RWPE1 (cell line): ENCODE results near the gene TYMS.

Source experiments
- CTCF ChIA-PET: fragments of 350-600 bp; sonication (Branson Sonifier 250); formaldehyde crosslinking; extraction: SDS; loops from one replicate; lab custom pipeline; 2021; lab: Yijun Ruan, JAX
- POLR2A ChIA-PET: fragments of 400-600 bp; formaldehyde crosslinking; extraction: SDS; loops from one replicate; lab custom pipeline; 2020; ENCODE audit warnings: antibody characterized with exemption; ENCODE audit not compliant: low non-redundant PET; lab: Yijun Ruan, JAX
- DNase-seq: peaks from one replicate; pipeline ENCODE4 v3.0.0; 2012; ENCODE audit warnings: low spot score
- H3K27ac ChIP-seq: fragments of 450-650 bp; 2 replicates; pipeline ENCODE4 v1.5.1; 2017
- CTCF ChIP-seq: fragments of 450-650 bp; conservative IDR thresholded peaks from 2 replicates; pipeline ENCODE4 v1.5.1; 2017; ENCODE audit warnings: low read depth, mild to moderate bottlenecking

TYMS gene

GRCh38 chr18:662197-662596 is 4.7 kb downstream of the TYMS start:
- no peak for TF ChIP-seq CTCF
- no peak overlapping the region for H3K27ac ChIP-seq
- ChIA-PET POLR2A (no interaction called here), CTCF (interaction anchor here (0.6 kb wide), 1 partner anchor 177 kb away, joined by 3 read pairs; no protein-coding TSS in a partner anchor)
- no peak for DNase-seq

- ChIA-PET POLR2A (no interaction called here), CTCF (no interaction called here)
- no peak overlapping the region; the same call in 1 of the 2 replicates for H3K27ac ChIP-seq
- DNase-seq = no peak
- TF ChIP-seq CTCF = no peak
These were observed 8.7 kb downstream of the TYMS start for GRCh38 chr18:666177-666576.

GRCh38 chr18:666628-667027 is 9.2 kb downstream of the TYMS start:
- ChIA-PET CTCF (no interaction called here), POLR2A (no interaction called here)
- TF ChIP-seq CTCF = no peak
- no peak overlapping the region for H3K27ac ChIP-seq
- no peak for DNase-seq

- no peak overlapping the region for H3K27ac ChIP-seq
- ChIA-PET POLR2A (no interaction called here), CTCF (interaction anchor here (0.6 kb wide), 1 partner anchor 45 kb away, joined by 3 read pairs; no protein-coding TSS in a partner anchor)
- no peak for TF ChIP-seq CTCF
- DNase-seq = no peak
These were observed 10.8 kb downstream of the TYMS start for GRCh38 chr18:668260-668659.

GRCh38 chr18:669077-669476 is 11.6 kb downstream of the TYMS start:
- no peak overlapping the region for H3K27ac ChIP-seq
- POLR2A ChIA-PET = no interaction called here
- CTCF ChIA-PET = no interaction called here
- DNase-seq = no peak
- no peak for TF ChIP-seq CTCF

GRCh38 chr18:670522-670921 is 13.1 kb downstream of the TYMS start:
- POLR2A ChIA-PET = interaction anchor here (0.6 kb wide), 1 partner anchor 43 kb away, joined by 3 read pairs; no protein-coding TSS in a partner anchor
- CTCF ChIA-PET = interaction anchor here (0.5 to 0.6 kb wide), 2 partner anchors 30 to 75 kb away, joined by 3 read pairs; no protein-coding TSS in a partner anchor
- TF ChIP-seq CTCF = no peak
- H3K27ac ChIP-seq = peak overlapping the region; percentile 17; the same call in 1 of the 2 replicates
- DNase-seq = no peak

- POLR2A ChIA-PET = no interaction called here
- no peak for DNase-seq
- H3K27ac ChIP-seq = no peak overlapping the region
- no peak for TF ChIP-seq CTCF
- CTCF ChIA-PET = no interaction called here
These were observed 14.0 kb downstream of the TYMS start for GRCh38 chr18:671405-671804.
